GM23338 (cell line): ENCODE data around the gene LCNL1. TPM values are rescaled to one million over a fixed set of nuclear protein-coding genes. Genes with fewer than 3 reads are reported as not detected.

ENCODE experiments used
- ATAC-seq: fragments of 200-7000 bp; cut with Tn5 transposase; 3 replicates; pipeline ENCODE4 v1.9.1; 2020
- DNase-seq: peaks from one replicate; pipeline ENCODE4 v3.0.0-alpha.2; 2015; ENCODE audit warnings: low spot score
- H2AFZ ChIP-seq: fragments of 200-600 bp; sonication (generic); 2 replicates; pipeline ENCODE4 v1.8.0; 2016; ENCODE audit warnings: antibody characterized with exemption, mild to moderate bottlenecking, moderate library complexity
- H3F3A ChIP-seq: fragments of 200-600 bp; sonication (generic); replicated peaks from 2 replicates; pipeline ENCODE4 v1.8.0; 2017; ENCODE audit warnings: antibody characterized with exemption, mixed run types, low read depth
- H3K27ac ChIP-seq: fragments of 200-600 bp; sonication (generic); 2 replicates; pipeline ENCODE4 v1.6.1; 2016; ENCODE audit warnings: low read depth
- H3K27me3 ChIP-seq: fragments of 200-600 bp; sonication (generic); 2 replicates; pipeline ENCODE4 v1.8.0; 2016; ENCODE audit warnings: mild to moderate bottlenecking, mixed run types, moderate library complexity; ENCODE audit not compliant: insufficient read depth
- H3K36me3 ChIP-seq: fragments of 200-600 bp; sonication (generic); 2 replicates; pipeline ENCODE4 v1.8.0; 2016; ENCODE audit warnings: mild to moderate bottlenecking; ENCODE audit not compliant: insufficient read depth
- H3K4me1 ChIP-seq: fragments of 200-600 bp; sonication (generic); 2 replicates; pipeline ENCODE4 v1.8.0; 2016; ENCODE audit warnings: mild to moderate bottlenecking, moderate library complexity; ENCODE audit not compliant: insufficient read depth
- H3K4me2 ChIP-seq: fragments of 200-600 bp; sonication (generic); 2 replicates; pipeline ENCODE4 v1.7.1; 2017; ENCODE audit warnings: mixed run types
- H3K4me3 ChIP-seq: fragments of 200-600 bp; sonication (generic); 2 replicates; pipeline ENCODE4 v1.6.1; 2016; ENCODE audit warnings: mixed run types
- H3K79me2 ChIP-seq: fragments of 200-600 bp; sonication (generic); replicated peaks from 2 replicates; pipeline ENCODE4 v1.8.0; 2017; ENCODE audit warnings: mild to moderate bottlenecking; ENCODE audit not compliant: insufficient read depth
- H3K9me2 ChIP-seq: fragments of 200-600 bp; sonication (generic); 2 replicates; pipeline ENCODE4 v1.8.0; 2017; ENCODE audit not compliant: insufficient read depth
- H4K20me1 ChIP-seq: fragments of 200-600 bp; sonication (generic); replicated peaks from 2 replicates; pipeline ENCODE4 v1.8.0; 2017; ENCODE audit warnings: mild to moderate bottlenecking; ENCODE audit not compliant: insufficient read depth
- H3K27ac Mint-ChIP-seq: 2 replicates; pipeline ENCODE4 v1.8.0; 2020; ENCODE audit warnings: inconsistent platforms, mild to moderate bottlenecking, moderate library complexity, mixed read lengths
- H3K27me3 Mint-ChIP-seq: 3 replicates; pipeline ENCODE4 v1.8.0; 2022; ENCODE audit warnings: low read depth, mild to moderate bottlenecking, moderate library complexity, mixed read lengths, inconsistent platforms; ENCODE audit not compliant: insufficient read depth, poor library complexity
- H3K36me3 Mint-ChIP-seq: 3 replicates; pipeline ENCODE4 v1.8.0; 2021; ENCODE audit warnings: low read depth, mild to moderate bottlenecking, inconsistent platforms, moderate library complexity, mixed read lengths
- H3K4me1 Mint-ChIP-seq: 3 replicates; pipeline ENCODE4 v1.8.0; 2020; ENCODE audit warnings: mild to moderate bottlenecking, inconsistent platforms, mixed read lengths
- H3K4me3 Mint-ChIP-seq: 3 replicates; pipeline ENCODE4 v1.8.0; 2021; ENCODE audit warnings: moderate library complexity, mild to moderate bottlenecking, inconsistent platforms, mixed read lengths
- H3K9me3 Mint-ChIP-seq: 3 replicates; pipeline ENCODE4 v1.8.0; 2020; ENCODE audit warnings: moderate library complexity, mild to moderate bottlenecking, inconsistent platforms, mixed read lengths
- CREB1 ChIP-seq: fragments of 250-450 bp; sonication (Bioruptor Pico); IDR thresholded peaks from 2 replicates; pipeline ENCODE4 v1.5.0; 2020; ENCODE audit warnings: low read depth, mild to moderate bottlenecking, moderate library complexity
- EZH2 ChIP-seq: fragments of 200-600 bp; sonication (generic); IDR thresholded peaks from one replicate; pipeline ENCODE4 v1.8.0; 2017; ENCODE audit warnings: antibody characterized with exemption, mild to moderate bottlenecking, low read depth; ENCODE audit not compliant: unreplicated experiment
- NANOG ChIP-seq: IDR thresholded peaks from 2 replicates; pipeline ENCODE4 v1.6.1; 2016; ENCODE audit warnings: antibody characterized with exemption, borderline replicate concordance
- POLR2AphosphoS5 ChIP-seq: IDR thresholded peaks from 2 replicates; pipeline ENCODE4 v1.6.1; 2016; ENCODE audit warnings: antibody characterized with exemption, low read depth
- STAT1 ChIP-seq: IDR thresholded peaks from one replicate; pipeline ENCODE4 v1.6.1; 2016; ENCODE audit warnings: antibody characterized with exemption; ENCODE audit not compliant: unreplicated experiment
- polyA plus RNA-seq: library from polyadenylated mRNA; unstranded; fragments of >200 nt; fragmentation: Nextera tagmentation; extraction: Ambion mirVana; gene quantifications from 2 replicates; pipeline ENCODE4 v1.2.1, GENCODE V29; 2016
- total RNA-seq: library from RNA; depleted of rRNA; stranded (reverse); fragments of >200 nt; shearing (Covaris generic); gene quantifications from 2 replicates; pipeline ENCODE4 v1.2.3, GENCODE V29; 2014
- TF ChIP-seq, protein P1 (sequence below): fragments of 250-450 bp; sonication (Bioruptor Pico); IDR thresholded peaks from 2 replicates; pipeline ENCODE4 v1.5.0; 2020; ENCODE audit warnings: mild to moderate bottlenecking, moderate library complexity

LCNL1 gene
- total and polyA plus RNA-seq, 2 experiments from 2014 or later: 0.11 TPM; not detected in 1

- Histone ChIP-seq H3K9me2 (no peaks in the 10 kb centered on the region), H3K36me3 (no peaks in the 10 kb centered on the region), H4K20me1 (no peaks in the 10 kb centered on the region), H3K4me3 (peak within 1 kb of the TSS; percentile 86), H2AFZ (no peak within 1 kb of the TSS), H3K79me2 (no peaks in the 10 kb centered on the region), H3F3A (no peaks in the 10 kb centered on the region), H3K4me2 (peak within 1 kb of the TSS; percentile 88), H3K4me1 (peaks cover 5% of the 10 kb centered on the region; the same call in 1 of the 2 replicates), H3K27me3 (peaks cover 45% of the 10 kb centered on the region), H3K27ac (no peak within 1 kb of the TSS)
- Mint-ChIP-seq H3K36me3 (no peaks in the 10 kb centered on the region; the same call in 2 of the 3 replicates), H3K9me3 (peaks cover 10% of the 10 kb centered on the region), H3K4me1 (no peaks in the 10 kb centered on the region; the same call in 2 of the 3 replicates), H3K27me3 (peaks cover 29% of the 10 kb centered on the region), H3K4me3 (peak within 1 kb of the TSS; percentile 80), H3K27ac (no peak within 1 kb of the TSS)
- ATAC-seq: peak; percentile 65
- TF ChIP-seq EZH2: no peak
- TF ChIP-seq STAT1: no peak
- no peak for TF ChIP-seq NANOG
- peak; percentile 70 for TF ChIP-seq POLR2AphosphoS5
- TF ChIP-seq CREB1 (CRISPR knock-in tag): no peak
- TF ChIP-seq, protein P1, sequence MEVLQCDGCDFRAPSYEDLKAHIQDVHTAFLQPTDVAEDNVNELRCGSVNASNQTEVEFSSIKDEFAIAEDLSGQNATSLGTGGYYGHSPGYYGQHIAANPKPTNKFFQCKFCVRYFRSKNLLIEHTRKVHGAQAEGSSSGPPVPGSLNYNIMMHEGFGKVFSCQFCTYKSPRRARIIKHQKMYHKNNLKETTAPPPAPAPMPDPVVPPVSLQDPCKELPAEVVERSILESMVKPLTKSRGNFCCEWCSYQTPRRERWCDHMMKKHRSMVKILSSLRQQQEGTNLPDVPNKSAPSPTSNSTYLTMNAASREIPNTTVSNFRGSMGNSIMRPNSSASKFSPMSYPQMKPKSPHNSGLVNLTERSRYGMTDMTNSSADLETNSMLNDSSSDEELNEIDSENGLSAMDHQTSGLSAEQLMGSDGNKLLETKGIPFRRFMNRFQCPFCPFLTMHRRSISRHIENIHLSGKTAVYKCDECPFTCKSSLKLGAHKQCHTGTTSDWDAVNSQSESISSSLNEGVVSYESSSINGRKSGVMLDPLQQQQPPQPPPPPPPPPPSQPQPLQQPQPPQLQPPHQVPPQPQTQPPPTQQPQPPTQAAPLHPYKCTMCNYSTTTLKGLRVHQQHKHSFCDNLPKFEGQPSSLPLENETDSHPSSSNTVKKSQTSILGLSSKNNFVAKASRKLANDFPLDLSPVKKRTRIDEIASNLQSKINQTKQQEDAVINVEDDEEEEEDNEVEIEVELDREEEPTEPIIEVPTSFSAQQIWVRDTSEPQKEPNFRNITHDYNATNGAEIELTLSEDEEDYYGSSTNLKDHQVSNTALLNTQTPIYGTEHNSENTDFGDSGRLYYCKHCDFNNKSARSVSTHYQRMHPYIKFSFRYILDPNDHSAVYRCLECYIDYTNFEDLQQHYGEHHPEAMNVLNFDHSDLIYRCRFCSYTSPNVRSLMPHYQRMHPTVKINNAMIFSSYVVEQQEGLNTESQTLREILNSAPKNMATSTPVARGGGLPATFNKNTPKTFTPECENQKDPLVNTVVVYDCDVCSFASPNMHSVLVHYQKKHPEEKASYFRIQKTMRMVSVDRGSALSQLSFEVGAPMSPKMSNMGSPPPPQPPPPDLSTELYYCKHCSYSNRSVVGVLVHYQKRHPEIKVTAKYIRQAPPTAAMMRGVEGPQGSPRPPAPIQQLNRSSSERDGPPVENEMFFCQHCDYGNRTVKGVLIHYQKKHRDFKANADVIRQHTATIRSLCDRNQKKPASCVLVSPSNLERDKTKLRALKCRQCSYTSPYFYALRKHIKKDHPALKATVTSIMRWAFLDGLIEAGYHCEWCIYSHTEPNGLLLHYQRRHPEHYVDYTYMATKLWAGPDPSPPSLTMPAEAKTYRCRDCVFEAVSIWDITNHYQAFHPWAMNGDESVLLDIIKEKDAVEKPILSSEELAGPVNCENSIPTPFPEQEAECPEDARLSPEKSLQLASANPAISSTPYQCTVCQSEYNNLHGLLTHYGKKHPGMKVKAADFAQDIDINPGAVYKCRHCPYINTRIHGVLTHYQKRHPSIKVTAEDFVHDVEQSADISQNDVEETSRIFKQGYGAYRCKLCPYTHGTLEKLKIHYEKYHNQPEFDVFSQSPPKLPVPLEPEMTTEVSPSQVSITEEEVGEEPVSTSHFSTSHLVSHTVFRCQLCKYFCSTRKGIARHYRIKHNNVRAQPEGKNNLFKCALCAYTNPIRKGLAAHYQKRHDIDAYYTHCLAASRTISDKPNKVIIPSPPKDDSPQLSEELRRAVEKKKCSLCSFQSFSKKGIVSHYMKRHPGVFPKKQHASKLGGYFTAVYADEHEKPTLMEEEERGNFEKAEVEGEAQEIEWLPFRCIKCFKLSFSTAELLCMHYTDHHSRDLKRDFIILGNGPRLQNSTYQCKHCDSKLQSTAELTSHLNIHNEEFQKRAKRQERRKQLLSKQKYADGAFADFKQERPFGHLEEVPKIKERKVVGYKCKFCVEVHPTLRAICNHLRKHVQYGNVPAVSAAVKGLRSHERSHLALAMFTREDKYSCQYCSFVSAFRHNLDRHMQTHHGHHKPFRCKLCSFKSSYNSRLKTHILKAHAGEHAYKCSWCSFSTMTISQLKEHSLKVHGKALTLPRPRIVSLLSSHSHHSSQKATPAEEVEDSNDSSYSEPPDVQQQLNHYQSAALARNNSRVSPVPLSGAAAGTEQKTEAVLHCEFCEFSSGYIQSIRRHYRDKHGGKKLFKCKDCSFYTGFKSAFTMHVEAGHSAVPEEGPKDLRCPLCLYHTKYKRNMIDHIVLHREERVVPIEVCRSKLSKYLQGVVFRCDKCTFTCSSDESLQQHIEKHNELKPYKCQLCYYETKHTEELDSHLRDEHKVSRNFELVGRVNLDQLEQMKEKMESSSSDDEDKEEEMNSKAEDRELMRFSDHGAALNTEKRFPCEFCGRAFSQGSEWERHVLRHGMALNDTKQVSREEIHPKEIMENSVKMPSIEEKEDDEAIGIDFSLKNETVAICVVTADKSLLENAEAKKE (CRISPR knock-in tag): no peak
- DNase-seq: peak; percentile 93
Measured at GRCh38 chr9:136991993-136992818, 9.4 kb downstream of the LCNL1 start, which contains the start of gene PAXX. TSS of gene PAXX (plus strand) at chr9:136992422. CDS start at chr9:136992444, 22 bp downstream.
